ENCODE measurements around the gene PSMD10.

DNA sequence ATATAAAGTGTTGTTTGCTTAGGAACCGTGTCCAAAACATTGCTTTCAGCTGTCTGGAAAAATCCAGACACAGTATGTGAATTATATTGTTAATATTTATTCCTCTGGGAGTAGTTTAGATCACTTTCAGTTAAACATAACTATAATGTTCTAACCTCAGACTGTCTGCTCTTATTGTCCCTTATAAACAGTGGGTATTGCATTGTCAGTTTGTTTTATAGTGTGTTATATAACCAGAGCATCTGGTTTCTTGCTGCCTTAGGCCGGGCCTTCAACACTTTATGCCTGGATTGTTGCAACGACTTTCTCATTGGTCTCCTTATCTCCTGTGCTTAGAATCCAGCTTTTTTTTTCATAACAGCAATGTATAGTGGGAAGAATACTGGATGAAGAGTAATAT lies 26.6 kb upstream of the PSMD10 start:
- TF ChIP-seq EZH2 (IDR thresholded peaks at IDR 0.05; ENCODE audit: insufficient read depth, poor library complexity, severe bottlenecking) (no peak), EZH2phosphoT487 (IDR thresholded peaks at IDR 0.05; ENCODE audit: insufficient read depth, low read depth) (no peak)

Data from GM23248 (cell line).